HFFc6 (cell line): ENCODE results near the gene H3-3A. TPM values are rescaled to one million over a fixed set of nuclear protein-coding genes. Genes with fewer than 3 reads are reported as not detected.

ENCODE experiments used
- DNase-seq: peaks from one replicate; pipeline ENCODE4 v3.0.0-alpha.2; 2018
- H3K27ac Mint-ChIP-seq: 2 replicates; pipeline ENCODE4 v1.8.0; 2020; ENCODE audit warnings: mild to moderate bottlenecking, mixed read lengths
- H3K27me3 Mint-ChIP-seq: 2 replicates; pipeline ENCODE4 v1.8.0; 2021; ENCODE audit warnings: mild to moderate bottlenecking, moderate library complexity, mixed read lengths; ENCODE audit not compliant: insufficient read depth
- H3K36me3 Mint-ChIP-seq: 2 replicates; pipeline ENCODE4 v1.8.0; 2021; ENCODE audit warnings: low read depth, mixed read lengths
- H3K4me1 Mint-ChIP-seq: 2 replicates; pipeline ENCODE4 v1.8.0; 2020; ENCODE audit warnings: low read depth, mixed read lengths
- H3K4me3 Mint-ChIP-seq: 2 replicates; pipeline ENCODE4 v1.8.0; 2020; ENCODE audit warnings: mild to moderate bottlenecking, moderate library complexity, mixed read lengths
- H3K9me3 Mint-ChIP-seq: 2 replicates; pipeline ENCODE4 v1.8.0; 2020; ENCODE audit warnings: mild to moderate bottlenecking, mixed read lengths
- CTCF ChIP-seq: fragments of 200-600 bp; sonication (generic); IDR thresholded peaks from 2 replicates; pipeline ENCODE4 v1.5.0; 2021; ENCODE audit warnings: antibody characterized with exemption, mild to moderate bottlenecking
- total RNA-seq, 6 experiments: library from RNA; stranded (reverse); fragmentation: NEBNext Ultra II Directional; extraction: Animal tissue kit (Norgen Biotek cat#: 25700); gene quantifications; 2 replicates in 1 of 6; 3 replicates in 5 of 6; pipeline ENCODE4 v1.2.3, GENCODE V29; 2021

H3-3A gene
- total RNA-seq, 6 experiments from 2014 or later, result 307 to 338 (median 326) TPM

DNA sequence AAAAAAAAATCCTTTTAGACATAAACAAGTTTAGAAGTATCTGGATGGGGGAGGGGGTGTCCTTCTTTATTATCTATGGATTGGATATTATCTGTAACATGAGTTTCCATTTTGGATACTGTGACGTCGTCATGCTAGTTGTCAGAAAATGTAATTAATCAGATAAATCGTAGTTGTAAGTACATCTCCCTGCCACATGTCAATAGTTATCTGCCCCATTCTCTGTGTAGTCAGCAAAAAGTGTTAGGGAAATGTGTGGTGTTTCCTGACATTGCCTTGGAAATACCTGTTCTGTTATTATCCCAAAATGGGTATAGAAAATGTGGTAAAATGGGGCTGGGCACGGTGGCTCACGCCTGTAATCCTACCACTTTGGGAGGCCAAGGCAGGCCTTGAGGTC, 38.8 kb upstream of the H3-3A start:
- Mint-ChIP-seq H3K36me3 (no peaks in the 10 kb centered on the region), H3K27me3 (peaks cover 1% of the 10 kb centered on the region), H3K4me1 (no peaks in the 10 kb centered on the region), H3K27ac (no peak overlapping the region), H3K4me3 (no peak overlapping the region), H3K9me3 (no peaks in the 10 kb centered on the region)
- no peak for DNase-seq
- TF ChIP-seq CTCF, result no peak

DNA sequence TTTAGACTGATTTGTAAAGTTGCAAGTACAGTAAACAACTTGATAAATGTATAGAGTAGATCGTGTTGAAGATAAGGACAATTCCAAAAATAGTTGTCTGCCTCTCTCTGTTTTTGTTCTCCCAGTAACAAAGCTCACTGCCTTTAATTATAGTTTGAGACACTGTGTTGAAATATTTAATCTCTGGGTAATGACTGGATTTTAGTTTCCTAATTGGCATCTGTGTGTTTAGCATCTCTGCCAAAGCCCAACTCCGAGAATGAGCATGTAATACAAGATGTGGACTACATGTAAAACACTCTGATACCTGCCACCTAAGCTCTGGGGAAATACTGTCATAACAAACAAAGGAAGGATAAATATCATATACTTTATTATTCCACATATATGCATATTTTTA, 35.7 kb upstream of the H3-3A start:
- Mint-ChIP-seq H3K36me3 (no peaks in the 10 kb centered on the region), H3K27ac (no peak overlapping the region), H3K27me3 (peaks cover 7% of the 10 kb centered on the region), H3K9me3 (no peaks in the 10 kb centered on the region), H3K4me3 (no peak overlapping the region), H3K4me1 (no peaks in the 10 kb centered on the region)
- no peak for DNase-seq
- no peak for TF ChIP-seq CTCF

GRCh38 chr1:226027538-226028217, 34.8 kb upstream of the H3-3A start:
- Mint-ChIP-seq H3K4me1 (no peaks in the 10 kb centered on the region), H3K36me3 (no peaks in the 10 kb centered on the region), H3K27ac (no peak overlapping the region), H3K27me3 (peaks cover 10% of the 10 kb centered on the region), H3K9me3 (no peaks in the 10 kb centered on the region), H3K4me3 (no peak overlapping the region)
- no peak for DNase-seq
- TF ChIP-seq CTCF, result no peak

DNA sequence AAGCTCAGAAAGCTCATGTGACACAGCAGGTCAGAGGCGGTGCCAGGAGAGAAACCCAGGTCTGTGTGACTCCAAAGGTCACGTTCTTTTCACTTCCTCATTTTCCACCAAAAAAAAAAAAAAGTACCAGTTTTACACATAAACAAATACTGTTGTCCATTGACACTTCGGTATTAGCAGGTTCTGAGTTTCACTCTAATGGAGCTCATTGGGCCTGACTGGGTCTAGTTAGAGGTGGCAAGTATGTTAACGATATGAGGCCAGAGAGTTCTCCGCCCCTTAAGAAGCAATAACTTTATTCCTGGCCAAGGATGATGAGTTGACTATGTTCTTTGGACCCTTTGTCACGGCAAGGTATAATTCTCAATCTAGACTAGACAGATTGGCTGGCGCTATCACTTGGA, 33.4 kb upstream of the H3-3A start:
- Mint-ChIP-seq H3K36me3 (no peaks in the 10 kb centered on the region), H3K4me3 (no peak overlapping the region), H3K9me3 (no peaks in the 10 kb centered on the region), H3K27me3 (peaks cover 10% of the 10 kb centered on the region), H3K4me1 (no peaks in the 10 kb centered on the region), H3K27ac (no peak overlapping the region)
- no peak for DNase-seq
- no peak for TF ChIP-seq CTCF

GRCh38 chr1:226029568-226030225, 32.8 kb upstream of the H3-3A start:
- DNase-seq, result no peak
- Mint-ChIP-seq H3K27ac (no peak overlapping the region), H3K4me3 (no peak overlapping the region), H3K27me3 (peaks cover 10% of the 10 kb centered on the region), H3K9me3 (no peaks in the 10 kb centered on the region), H3K36me3 (no peaks in the 10 kb centered on the region), H3K4me1 (peaks cover 6% of the 10 kb centered on the region)
- TF ChIP-seq CTCF, result no peak
